ENCODE measurements around the gene GDAP2.

Gene GDAP2

GRCh38 chr1:117902944-117903343, 26.5 kb downstream of the GDAP2 start:
- Histone ChIP-seq H4K20me1 (ENCODE audit: insufficient read depth) (no peaks in the 10 kb centered on the region), H3K79me2 (ENCODE audit: insufficient read depth, low read depth) (no peaks in the 10 kb centered on the region), H3K36me3 (ENCODE audit: insufficient read depth) (no peaks in the 10 kb centered on the region), H3K4me1 (ENCODE audit: low read depth, poor library complexity, severe bottlenecking) (no peaks in the 10 kb centered on the region), H2AFZ (ENCODE audit: low read depth) (no peak overlapping the region), H3K27ac (no peak overlapping the region), H3K9ac (no peak overlapping the region), H3K27me3 (ENCODE audit: insufficient read depth, low read depth) (no peaks in the 10 kb centered on the region), H3K4me3 (IDR thresholded peaks at IDR 0.05; ENCODE audit: insufficient read depth, low read depth, low read length) (no peak overlapping the region), H3K4me2 (no peak overlapping the region)
- TF ChIP-seq, protein P1, sequence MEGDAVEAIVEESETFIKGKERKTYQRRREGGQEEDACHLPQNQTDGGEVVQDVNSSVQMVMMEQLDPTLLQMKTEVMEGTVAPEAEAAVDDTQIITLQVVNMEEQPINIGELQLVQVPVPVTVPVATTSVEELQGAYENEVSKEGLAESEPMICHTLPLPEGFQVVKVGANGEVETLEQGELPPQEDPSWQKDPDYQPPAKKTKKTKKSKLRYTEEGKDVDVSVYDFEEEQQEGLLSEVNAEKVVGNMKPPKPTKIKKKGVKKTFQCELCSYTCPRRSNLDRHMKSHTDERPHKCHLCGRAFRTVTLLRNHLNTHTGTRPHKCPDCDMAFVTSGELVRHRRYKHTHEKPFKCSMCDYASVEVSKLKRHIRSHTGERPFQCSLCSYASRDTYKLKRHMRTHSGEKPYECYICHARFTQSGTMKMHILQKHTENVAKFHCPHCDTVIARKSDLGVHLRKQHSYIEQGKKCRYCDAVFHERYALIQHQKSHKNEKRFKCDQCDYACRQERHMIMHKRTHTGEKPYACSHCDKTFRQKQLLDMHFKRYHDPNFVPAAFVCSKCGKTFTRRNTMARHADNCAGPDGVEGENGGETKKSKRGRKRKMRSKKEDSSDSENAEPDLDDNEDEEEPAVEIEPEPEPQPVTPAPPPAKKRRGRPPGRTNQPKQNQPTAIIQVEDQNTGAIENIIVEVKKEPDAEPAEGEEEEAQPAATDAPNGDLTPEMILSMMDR (conservative IDR thresholded peaks at IDR 0.05; ENCODE audit: low read depth, low read length) = no peak

DNA sequence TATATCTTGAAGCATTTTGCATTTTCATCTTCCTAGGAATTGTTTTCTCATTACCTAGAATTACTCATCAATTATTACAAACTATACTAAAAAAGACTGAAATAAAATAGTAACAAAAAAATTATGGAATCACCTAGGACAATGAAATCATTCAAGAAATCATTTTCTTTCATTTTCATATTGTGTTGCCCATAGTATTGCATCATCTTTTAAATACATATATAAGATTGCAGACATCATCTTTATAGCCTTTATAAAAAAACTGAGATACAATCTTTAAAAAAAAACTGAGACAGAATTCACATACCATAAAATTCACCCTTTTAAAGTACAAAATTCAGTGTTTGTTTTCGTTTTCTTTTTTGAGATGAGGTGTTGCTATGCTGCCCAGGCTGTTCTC, 29.6 kb downstream of the GDAP2 start:
- no peak overlapping the region for H3K27ac ChIP-seq
- H2AFZ ChIP-seq (ENCODE audit: low read depth) = no peak overlapping the region
- H3K79me2 ChIP-seq (ENCODE audit: insufficient read depth, low read depth) = no peaks in the 10 kb centered on the region
- H4K20me1 ChIP-seq (ENCODE audit: insufficient read depth) = no peaks in the 10 kb centered on the region
- H3K4me2 ChIP-seq = no peak overlapping the region
- H3K36me3 ChIP-seq (ENCODE audit: insufficient read depth) = no peaks in the 10 kb centered on the region
- TF ChIP-seq, protein P1 (conservative IDR thresholded peaks at IDR 0.05; ENCODE audit: low read depth, low read length) = no peak
- H3K4me1 ChIP-seq (ENCODE audit: low read depth, poor library complexity, severe bottlenecking) = peaks cover 6% of the 10 kb centered on the region
- H3K27me3 ChIP-seq (ENCODE audit: insufficient read depth, low read depth) = no peaks in the 10 kb centered on the region
- no peak overlapping the region for H3K4me3 ChIP-seq (IDR thresholded peaks at IDR 0.05; ENCODE audit: insufficient read depth, low read depth, low read length)
- H3K9ac ChIP-seq = no peak overlapping the region

GRCh38 chr1:117897551-117897950, 31.9 kb downstream of the GDAP2 start:
- Histone ChIP-seq H3K4me2 (no peak overlapping the region), H3K27ac (no peak overlapping the region), H2AFZ (ENCODE audit: low read depth) (no peak overlapping the region), H3K4me3 (IDR thresholded peaks at IDR 0.05; ENCODE audit: insufficient read depth, low read depth, low read length) (no peak overlapping the region), H3K4me1 (ENCODE audit: low read depth, poor library complexity, severe bottlenecking) (peaks cover 6% of the 10 kb centered on the region), H3K36me3 (ENCODE audit: insufficient read depth) (no peaks in the 10 kb centered on the region), H3K27me3 (ENCODE audit: insufficient read depth, low read depth) (no peaks in the 10 kb centered on the region), H3K79me2 (ENCODE audit: insufficient read depth, low read depth) (no peaks in the 10 kb centered on the region), H4K20me1 (ENCODE audit: insufficient read depth) (no peaks in the 10 kb centered on the region), H3K9ac (no peak overlapping the region)
- TF ChIP-seq, protein P1 (conservative IDR thresholded peaks at IDR 0.05; ENCODE audit: low read depth, low read length) = no peak

- Histone ChIP-seq H3K4me2 (no peak overlapping the region), H3K27ac (no peak overlapping the region), H3K36me3 (ENCODE audit: insufficient read depth) (no peaks in the 10 kb centered on the region), H3K79me2 (ENCODE audit: insufficient read depth, low read depth) (no peaks in the 10 kb centered on the region), H3K27me3 (ENCODE audit: insufficient read depth, low read depth) (no peaks in the 10 kb centered on the region), H3K4me3 (IDR thresholded peaks at IDR 0.05; ENCODE audit: insufficient read depth, low read depth, low read length) (no peak overlapping the region), H3K9ac (no peak overlapping the region), H2AFZ (ENCODE audit: low read depth) (no peak overlapping the region), H3K4me1 (ENCODE audit: low read depth, poor library complexity, severe bottlenecking) (peaks cover 6% of the 10 kb centered on the region), H4K20me1 (ENCODE audit: insufficient read depth) (no peaks in the 10 kb centered on the region)
- TF ChIP-seq, protein P1 (conservative IDR thresholded peaks at IDR 0.05; ENCODE audit: low read depth, low read length) = peak; percentile 58
Measured at GRCh38 chr1:117895482-117896114, 33.8 kb downstream of the GDAP2 start.
